IMR-90 (cell line): ENCODE measurements around the gene ACTA2. TPM values are rescaled to one million over a fixed set of nuclear protein-coding genes. Genes with fewer than 3 reads are reported as not detected.

Experiments used
- ATAC-seq: fragments of 200-7000 bp; cut with Tn5 transposase; 2 replicates; pipeline ENCODE4 v1.9.1; 2020; ENCODE audit warnings: low read depth, mild to moderate bottlenecking, moderate library complexity
- BruUV-seq: library from RNA; stranded (reverse); fragments of 400-500 nt; replicated peaks from 2 replicates; lab custom pipeline; 2021; lab: Mats Ljungman, UMichigan
- CTCF ChIA-PET: fragments of 300-600 bp; formaldehyde crosslinking; extraction: SDS; loops from one replicate; lab custom pipeline; 2021; ENCODE audit warnings: antibody characterized with exemption; lab: Yijun Ruan, JAX
- POLR2A ChIA-PET: fragments of 300-600 bp; sonication (Branson Sonifier 250); formaldehyde crosslinking; loops from one replicate; lab custom pipeline; 2022; ENCODE audit warnings: antibody characterized with exemption; ENCODE audit not compliant: unreplicated experiment; lab: Charles Lee
- DNase-seq: peaks from one replicate; pipeline ENCODE4 v3.0.0; 2013
- H2AFZ ChIP-seq: replicated peaks from 2 replicates; pipeline ENCODE3; 2013; ENCODE audit warnings: low read length, mild to moderate bottlenecking; ENCODE audit not compliant: poor library complexity
- H2AK5ac ChIP-seq: 2 replicates; pipeline ENCODE4 v1.6.1; 2013; ENCODE audit warnings: low read depth, low read length, inconsistent platforms
- H2AK9ac ChIP-seq: replicated peaks from 2 replicates; pipeline ENCODE3; 2013; ENCODE audit warnings: mild to moderate bottlenecking, low read depth, low read length, moderate library complexity; ENCODE audit not compliant: poor library complexity
- H2BK120ac ChIP-seq: 2 replicates; pipeline ENCODE4 v1.6.1; 2013; ENCODE audit warnings: low read depth, low read length, inconsistent platforms
- H2BK15ac ChIP-seq: 3 replicates; pipeline ENCODE4 v1.6.1; 2013; ENCODE audit warnings: low read depth, low read length, inconsistent platforms
- H2BK20ac ChIP-seq: 2 replicates; pipeline ENCODE4 v1.6.1; 2013; ENCODE audit warnings: low read depth, mild to moderate bottlenecking, inconsistent platforms, low read length, moderate library complexity
- H2BK5ac ChIP-seq: 2 replicates; pipeline ENCODE4 v1.6.1; 2013; ENCODE audit warnings: mild to moderate bottlenecking, low read depth, low read length, inconsistent platforms; ENCODE audit not compliant: poor library complexity, severe bottlenecking
- H3K14ac ChIP-seq: replicated peaks from 2 replicates; pipeline ENCODE4 v1.6.1; 2013; ENCODE audit warnings: low read depth, low read length, inconsistent platforms
- H3K18ac ChIP-seq: 2 replicates; pipeline ENCODE4 v1.6.1; 2013; ENCODE audit warnings: low read depth, low read length, control low read depth
- H3K23ac ChIP-seq: 2 replicates; pipeline ENCODE4 v1.6.1; 2013; ENCODE audit warnings: low read depth, low read length, inconsistent platforms
- H3K27ac ChIP-seq: 2 replicates; pipeline ENCODE4 v1.5.1; 2013; ENCODE audit warnings: mild to moderate bottlenecking, control low read depth, low read length; ENCODE audit not compliant: insufficient read depth
- H3K27me3 ChIP-seq: 2 replicates; pipeline ENCODE4 v1.6.1; 2013; ENCODE audit warnings: low read length; ENCODE audit not compliant: control insufficient read depth, insufficient read depth
- H3K36me3 ChIP-seq: 2 replicates; pipeline ENCODE4 v1.6.1; 2013; ENCODE audit warnings: low read length, mixed read lengths; ENCODE audit not compliant: control insufficient read depth, insufficient read depth
- H3K4ac ChIP-seq: 2 replicates; pipeline ENCODE4 v1.6.1; 2013; ENCODE audit warnings: low read depth, low read length, inconsistent platforms
- H3K4me1 ChIP-seq: 2 replicates; pipeline ENCODE4 v1.6.1; 2013; ENCODE audit warnings: low read length, mixed read lengths; ENCODE audit not compliant: control insufficient read depth, insufficient read depth
- H3K4me2 ChIP-seq: 2 replicates; pipeline ENCODE4 v1.6.1; 2013; ENCODE audit warnings: low read depth, mild to moderate bottlenecking, control low read depth, low read length, moderate library complexity
- H3K4me3 ChIP-seq: 2 replicates; pipeline ENCODE4 v1.5.1; 2013; ENCODE audit warnings: low read depth, mild to moderate bottlenecking, control low read depth, low read length, moderate library complexity; ENCODE audit not compliant: insufficient read depth
- H3K56ac ChIP-seq: 2 replicates; pipeline ENCODE4 v1.6.1; 2013; ENCODE audit warnings: low read length, inconsistent platforms; ENCODE audit not compliant: insufficient read depth; ENCODE audit errors: extremely low read depth
- H3K79me1 ChIP-seq, 2 experiments: 2 replicates each; pipeline ENCODE4 v1.6.1; 2013; ENCODE audit warnings: low read length in 2 of 2, inconsistent platforms in 1 of 2, low read depth in 1 of 2
- H3K9ac ChIP-seq: 2 replicates; pipeline ENCODE4 v1.6.1; 2013; ENCODE audit warnings: low read depth, low read length, control low read depth
- H3K9me1 ChIP-seq: 2 replicates; pipeline ENCODE4 v1.6.1; 2013; ENCODE audit warnings: low read length, inconsistent platforms; ENCODE audit not compliant: insufficient read depth
- H3K9me3 ChIP-seq: 2 replicates; pipeline ENCODE4 v1.6.1; 2013; ENCODE audit warnings: low read length; ENCODE audit not compliant: control insufficient read depth, insufficient read depth
- H4K20me1 ChIP-seq: 2 replicates; pipeline ENCODE4 v1.6.1; 2013; ENCODE audit warnings: low read length, inconsistent platforms; ENCODE audit not compliant: insufficient read depth
- H4K5ac ChIP-seq: 2 replicates; pipeline ENCODE4 v1.6.1; 2013; ENCODE audit warnings: mild to moderate bottlenecking, low read depth, low read length, control low read depth
- H4K8ac ChIP-seq, 2 experiments: 2 replicates each; pipeline ENCODE4 v1.6.1; 2013; ENCODE audit warnings: low read depth in 2 of 2, low read length in 2 of 2, control low read depth in 1 of 2, inconsistent platforms in 1 of 2
- H4K91ac ChIP-seq: 2 replicates; pipeline ENCODE4 v1.6.1; 2013; ENCODE audit warnings: low read depth, low read length, inconsistent platforms; ENCODE audit not compliant: insufficient read depth
- BHLHE40 ChIP-seq: fragments of 150-350 bp; IDR thresholded peaks from 2 replicates; pipeline ENCODE4 v1.6.1; 2016; ENCODE audit warnings: mild to moderate bottlenecking, low read depth, low read length
- CEBPB ChIP-seq: IDR thresholded peaks from 2 replicates; pipeline ENCODE4 v1.6.1; 2012; ENCODE audit warnings: low read depth, low read length, improper control_type of control experiment
- CHD1 ChIP-seq: IDR thresholded peaks from 2 replicates; pipeline ENCODE4 v1.6.1; 2012; ENCODE audit warnings: low read depth, low read length, improper control_type of control experiment
- CTCF ChIP-seq: conservative IDR thresholded peaks from 2 replicates; pipeline ENCODE4 v1.5.1; 2012; ENCODE audit warnings: mild to moderate bottlenecking, low read depth, low read length, improper control_type of control experiment
- ELK1 ChIP-seq: fragments of 150-350 bp; IDR thresholded peaks from 2 replicates; pipeline ENCODE4 v1.6.1; 2016; ENCODE audit warnings: low read depth, mild to moderate bottlenecking, low read length, moderate library complexity, borderline replicate concordance
- FOS ChIP-seq: fragments of 150-350 bp; IDR thresholded peaks from 2 replicates; pipeline ENCODE4 v1.6.1; 2016; ENCODE audit warnings: low read depth, low read length
- MAFK ChIP-seq: IDR thresholded peaks from 2 replicates; pipeline ENCODE4 v1.6.1; 2012; ENCODE audit warnings: low read depth, low read length, improper control_type of control experiment
- MAZ ChIP-seq: IDR thresholded peaks from 2 replicates; pipeline ENCODE4 v1.6.1; 2012; ENCODE audit warnings: low read depth, mild to moderate bottlenecking, low read length, improper control_type of control experiment, moderate library complexity, borderline replicate concordance
- MXI1 ChIP-seq: IDR thresholded peaks from 2 replicates; pipeline ENCODE4 v1.6.1; 2012; ENCODE audit warnings: low read depth, mild to moderate bottlenecking, low read length, moderate library complexity, borderline replicate concordance
- NFE2L2 ChIP-seq: fragments of 150-350 bp; IDR thresholded peaks from 2 replicates; pipeline ENCODE4 v1.6.1; 2016; ENCODE audit warnings: low read depth, mild to moderate bottlenecking, low read length
- RAD21 ChIP-seq: IDR thresholded peaks from 2 replicates; pipeline ENCODE4 v1.6.1; 2012; ENCODE audit warnings: low read length, improper control_type of control experiment
- RCOR1 ChIP-seq: IDR thresholded peaks from 2 replicates; pipeline ENCODE4 v1.6.1; 2012; ENCODE audit warnings: mild to moderate bottlenecking, low read length, improper control_type of control experiment; ENCODE audit not compliant: insufficient replicate concordance
- RFX5 ChIP-seq: IDR thresholded peaks from 2 replicates; pipeline ENCODE4 v1.8.0; 2012; ENCODE audit warnings: low read depth, mild to moderate bottlenecking, low read length, moderate library complexity
- SMC3 ChIP-seq: fragments of 150-350 bp; IDR thresholded peaks from 2 replicates; pipeline ENCODE4 v1.6.1; 2016; ENCODE audit warnings: low read depth, mild to moderate bottlenecking, antibody characterized with exemption, low read length, moderate library complexity
- USF2 ChIP-seq: fragments of 150-350 bp; IDR thresholded peaks from 2 replicates; pipeline ENCODE4 v1.6.1; 2017; ENCODE audit warnings: mild to moderate bottlenecking, antibody characterized with exemption, low read length, low read depth
- WGBS, 2 experiments: methylation state at CpG; one replicate each; pipeline versions ENCODE4 v1.1.5 to v1.1.7; 2013; ENCODE audit warnings: missing lambda C conversion rate in 2 of 2; ENCODE audit not compliant: insufficient read length in 1 of 2; ENCODE audit errors: extremely low coverage in 2 of 2; 5-methylcytosine and 5-hydroxymethylcytosine counted together
- dilution Hi-C: fragments of 300-500 bp; cut with HindIII; formaldehyde crosslinking; loops from one replicate; pipeline ENCODE4 v1.14.3; 2018; ENCODE audit warnings: low sequenced_read_pairs; ENCODE audit not compliant: unreplicated experiment
- in situ Hi-C: fragments of 300-500 bp; cut with MboI; formaldehyde crosslinking; loops from 3 replicates; pipeline ENCODE4 v1.14.3; 2019; ENCODE audit warnings: low sequenced_read_pairs, inconsistent platforms, mixed read lengths
- intact Hi-C: fragments of 100-400 bp; cut with micrococcal nuclease; formaldehyde crosslinking; loops from 2 replicates; pipeline ENCODE4 v1.10.0; 2022
- polyA plus RNA-seq, 3 experiments: library from polyadenylated mRNA; depleted of rRNA; stranded (reverse); fragments of >200 nt; gene quantifications; 2 replicates each; pipeline ENCODE4 v1.2.3, GENCODE V29; 2012; ENCODE audit warnings: low replicate concordance in 1 of 3
- total RNA-seq: library from RNA; depleted of rRNA; stranded (reverse); fragments of >200 nt; gene quantifications from 2 replicates; pipeline ENCODE4 v1.2.3, GENCODE V29; 2012

ACTA2 gene
- total and polyA plus RNA-seq, 2 of the 4 experiments (the other 2 are of a cell fraction): 978 to 1,235 TPM

- Histone ChIP-seq H3K14ac (peak overlapping the region; percentile 71; the same call in 1 of the 2 replicates), H3K9ac (peak overlapping the region; percentile 51; the same call in 1 of the 2 replicates), H4K20me1 (peaks cover 44% of the 10 kb centered on the region), H3K79me1 (peaks cover 9 to 39% of the 10 kb centered on the region in 2 experiments; a peak in 3 of 4 replicates), H3K4ac (no peak overlapping the region), H3K27me3 (no peaks in the 10 kb centered on the region), H2AK5ac (no peak overlapping the region), H3K56ac (no peak overlapping the region), H2AFZ (no peak overlapping the region), H3K23ac (peak overlapping the region; percentile 79; the same call in 1 of the 2 replicates), H2AK9ac (peak overlapping the region; percentile 10), H2BK15ac (no peak overlapping the region), H3K9me3 (no peaks in the 10 kb centered on the region), H4K91ac (0 out of 2 replicates have a peak overlapping the region, but pooled peaks have one; percentile 12), H2BK5ac (peak overlapping the region; percentile 16), H3K4me2 (peak overlapping the region; percentile 34), H3K18ac (no peak overlapping the region), H4K8ac (no peak overlapping the region; a peak in 1 of 4 replicates), H2BK20ac (no peak overlapping the region), H3K9me1 (peaks cover 12% of the 10 kb centered on the region), H2BK120ac (no peak overlapping the region), H3K27ac (no peak overlapping the region; the same call in 1 of the 2 replicates), H3K4me3 (no peak overlapping the region), H3K36me3 (peaks cover 16% of the 10 kb centered on the region), H4K5ac (no peak overlapping the region), H3K4me1 (peaks cover 17% of the 10 kb centered on the region)
- ChIA-PET CTCF (interaction anchor here (0.6 kb wide), 1 partner anchor 38 kb away, joined by 4 read pairs; no protein-coding TSS in a partner anchor), POLR2A (interaction anchor here (1.1 kb wide), 1 partner anchor 30 kb away, joined by 3 read pairs; no protein-coding TSS in a partner anchor)
- no CpG with 5 or more reads among the region's 2 CpGs for WGBS, 2 experiments
- TF ChIP-seq USF2 (no peak), MXI1 (no peak), CEBPB (no peak), CTCF (no peak), RAD21 (no peak), RCOR1 (no peak), MAZ (no peak), ELK1 (no peak), MAFK (no peak), SMC3 (no peak), BHLHE40 (no peak), FOS (no peak), RFX5 (no peak), CHD1 (no peak), NFE2L2 (no peak)
- peak; percentile 28 for DNase-seq
- intact Hi-C loops: no loop called here
- in situ Hi-C loops: no loop called here
- dilution Hi-C loops: no loop called here
- BruUV-seq: no TSS peak
- no peak for ATAC-seq
Observed at GRCh38 chr10:88949051-88949450, 3.5 kb downstream of the ACTA2 start.
